Adrenal gland (tissue), 5 donors: Measurements from ENCODE around the gene ANKFY1.

Experiments used
- POLR2A ChIP-seq, 2 donors: fragments of 450-650 bp; IDR thresholded peaks; one replicate each; pipeline ENCODE4 v1.6.1; 2017; ENCODE audit warnings: antibody characterized with exemption in 2 of 2, mild to moderate bottlenecking in 2 of 2, moderate library complexity in 1 of 2
- TF ChIP-seq, protein P1 (sequence below), 6 experiments: fragments of 450-650 bp in 4 of 6; fragments of 200-600 bp in 2 of 6; sonication (generic) in 1 of 6; IDR thresholded peaks; 1 replicate in 5 of 6; 2 replicates in 1 of 6; pipeline versions ENCODE4 v1.5.1 to v1.8.0; 2016 to 2021; ENCODE audit warnings: antibody characterized with exemption in 6 of 6, mild to moderate bottlenecking in 2 of 6, moderate library complexity in 1 of 6
- donor health status: DM: no; HTN: no; CAD: no.

DNA sequence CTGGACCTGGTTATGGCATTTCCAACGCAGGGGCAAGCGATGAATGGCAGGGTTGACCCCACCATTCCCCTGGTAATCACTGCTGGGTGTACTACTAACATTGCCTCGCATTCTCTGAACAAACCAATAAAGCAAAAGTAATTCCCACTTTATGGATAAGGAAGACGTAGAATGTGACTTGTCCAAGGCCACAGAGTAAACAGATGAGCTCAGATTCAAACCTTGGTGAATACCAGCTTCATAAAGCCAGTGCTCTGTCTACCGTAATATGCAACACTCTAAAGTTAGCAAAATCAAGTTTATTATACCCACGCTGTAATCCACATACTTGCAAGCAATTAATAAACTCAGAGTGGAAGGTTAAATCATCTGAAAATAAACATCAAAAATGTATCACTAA, 59.6 kb downstream of the ANKFY1 start:
- TF ChIP-seq, protein P1, sequence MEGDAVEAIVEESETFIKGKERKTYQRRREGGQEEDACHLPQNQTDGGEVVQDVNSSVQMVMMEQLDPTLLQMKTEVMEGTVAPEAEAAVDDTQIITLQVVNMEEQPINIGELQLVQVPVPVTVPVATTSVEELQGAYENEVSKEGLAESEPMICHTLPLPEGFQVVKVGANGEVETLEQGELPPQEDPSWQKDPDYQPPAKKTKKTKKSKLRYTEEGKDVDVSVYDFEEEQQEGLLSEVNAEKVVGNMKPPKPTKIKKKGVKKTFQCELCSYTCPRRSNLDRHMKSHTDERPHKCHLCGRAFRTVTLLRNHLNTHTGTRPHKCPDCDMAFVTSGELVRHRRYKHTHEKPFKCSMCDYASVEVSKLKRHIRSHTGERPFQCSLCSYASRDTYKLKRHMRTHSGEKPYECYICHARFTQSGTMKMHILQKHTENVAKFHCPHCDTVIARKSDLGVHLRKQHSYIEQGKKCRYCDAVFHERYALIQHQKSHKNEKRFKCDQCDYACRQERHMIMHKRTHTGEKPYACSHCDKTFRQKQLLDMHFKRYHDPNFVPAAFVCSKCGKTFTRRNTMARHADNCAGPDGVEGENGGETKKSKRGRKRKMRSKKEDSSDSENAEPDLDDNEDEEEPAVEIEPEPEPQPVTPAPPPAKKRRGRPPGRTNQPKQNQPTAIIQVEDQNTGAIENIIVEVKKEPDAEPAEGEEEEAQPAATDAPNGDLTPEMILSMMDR (IDR thresholded peaks at IDR 0.05), result no peak
- TF ChIP-seq POLR2A (IDR thresholded peaks at IDR 0.05), result no peak
